Fibroblast of mammary gland (primary cell): Measurements from ENCODE around the gene NDUFAB1.

Source experiments
- DNase-seq: peaks from one replicate; pipeline ENCODE4 v3.0.0-alpha.2; 2010; ENCODE audit warnings: low read depth
- H3K4me3 ChIP-seq: 2 replicates; pipeline ENCODE4 v1.5.1; 2011; ENCODE audit warnings: low read depth, mild to moderate bottlenecking, low read length, moderate library complexity; ENCODE audit not compliant: control insufficient read depth
- TF ChIP-seq, protein P1 (sequence below): conservative IDR thresholded peaks from 2 replicates; pipeline ENCODE4 v1.5.1; 2011; ENCODE audit warnings: low read depth, low read length, inconsistent platforms; ENCODE audit not compliant: control insufficient read depth, insufficient read depth

The NDUFAB1 gene

DNA sequence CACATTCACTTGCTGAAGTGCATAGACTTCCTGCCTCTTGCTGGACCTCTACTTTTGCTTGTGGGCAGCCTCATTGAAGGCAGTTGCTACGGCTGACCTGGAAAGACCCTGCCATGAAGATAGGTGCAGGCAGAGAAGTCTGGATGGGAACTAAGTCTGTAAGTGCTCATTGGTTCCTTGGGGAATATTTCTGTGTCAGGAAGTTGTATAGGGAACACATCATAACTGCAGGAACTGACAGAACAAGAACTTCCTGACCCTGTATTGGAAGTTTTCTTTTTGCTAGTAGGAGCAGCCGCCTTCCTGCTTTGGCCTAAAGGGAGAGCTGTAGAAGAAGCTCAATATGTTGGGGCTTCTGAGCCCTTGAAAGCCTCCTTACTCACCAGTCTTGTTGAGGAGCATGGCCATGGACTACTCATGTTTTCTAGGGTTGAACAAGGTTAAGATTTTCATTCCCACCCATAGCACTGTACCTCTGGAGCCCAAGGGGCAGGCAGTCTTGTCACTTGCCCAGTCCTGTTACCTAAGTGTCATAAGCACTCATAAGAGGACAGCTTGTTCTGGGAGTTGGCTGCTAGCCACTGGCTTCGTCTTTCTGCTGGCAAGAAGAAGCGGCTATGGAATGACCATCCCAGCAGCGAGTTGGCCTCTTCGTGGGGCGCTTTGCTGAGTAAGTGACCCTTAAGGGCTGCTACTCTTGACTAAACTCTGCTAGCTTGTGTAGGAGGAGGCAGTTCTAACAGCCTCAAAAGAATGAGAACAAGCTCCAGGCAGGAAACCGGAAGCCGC lies 31.3 kb downstream of the NDUFAB1 start:
- DNase-seq: peak; percentile 78
- no peak overlapping the region for H3K4me3 ChIP-seq
- TF ChIP-seq, protein P1, sequence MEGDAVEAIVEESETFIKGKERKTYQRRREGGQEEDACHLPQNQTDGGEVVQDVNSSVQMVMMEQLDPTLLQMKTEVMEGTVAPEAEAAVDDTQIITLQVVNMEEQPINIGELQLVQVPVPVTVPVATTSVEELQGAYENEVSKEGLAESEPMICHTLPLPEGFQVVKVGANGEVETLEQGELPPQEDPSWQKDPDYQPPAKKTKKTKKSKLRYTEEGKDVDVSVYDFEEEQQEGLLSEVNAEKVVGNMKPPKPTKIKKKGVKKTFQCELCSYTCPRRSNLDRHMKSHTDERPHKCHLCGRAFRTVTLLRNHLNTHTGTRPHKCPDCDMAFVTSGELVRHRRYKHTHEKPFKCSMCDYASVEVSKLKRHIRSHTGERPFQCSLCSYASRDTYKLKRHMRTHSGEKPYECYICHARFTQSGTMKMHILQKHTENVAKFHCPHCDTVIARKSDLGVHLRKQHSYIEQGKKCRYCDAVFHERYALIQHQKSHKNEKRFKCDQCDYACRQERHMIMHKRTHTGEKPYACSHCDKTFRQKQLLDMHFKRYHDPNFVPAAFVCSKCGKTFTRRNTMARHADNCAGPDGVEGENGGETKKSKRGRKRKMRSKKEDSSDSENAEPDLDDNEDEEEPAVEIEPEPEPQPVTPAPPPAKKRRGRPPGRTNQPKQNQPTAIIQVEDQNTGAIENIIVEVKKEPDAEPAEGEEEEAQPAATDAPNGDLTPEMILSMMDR: no peak

DNA sequence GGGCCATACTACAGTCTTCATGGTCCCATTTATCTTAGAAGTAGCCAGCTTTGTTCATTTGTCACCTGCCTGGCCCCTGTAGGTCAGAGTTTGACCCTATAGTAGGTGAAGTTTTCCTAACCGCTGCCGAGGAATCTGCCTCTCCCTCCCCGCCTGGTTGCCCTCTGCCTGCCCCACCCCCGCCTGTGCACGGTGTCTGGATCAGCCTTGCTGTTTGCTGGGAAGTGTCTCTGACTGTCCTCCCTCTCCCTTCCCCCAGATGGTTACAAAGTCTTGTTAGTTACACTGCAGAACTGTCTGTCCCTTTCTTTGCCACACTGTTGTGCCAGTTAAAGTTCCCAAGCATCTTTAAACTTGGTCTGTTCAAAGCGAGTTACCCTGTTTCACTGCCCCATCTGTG lies 32.9 kb downstream of the NDUFAB1 start:
- TF ChIP-seq, protein P1: no peak
- no peak overlapping the region for H3K4me3 ChIP-seq
- DNase-seq: no peak

DNA sequence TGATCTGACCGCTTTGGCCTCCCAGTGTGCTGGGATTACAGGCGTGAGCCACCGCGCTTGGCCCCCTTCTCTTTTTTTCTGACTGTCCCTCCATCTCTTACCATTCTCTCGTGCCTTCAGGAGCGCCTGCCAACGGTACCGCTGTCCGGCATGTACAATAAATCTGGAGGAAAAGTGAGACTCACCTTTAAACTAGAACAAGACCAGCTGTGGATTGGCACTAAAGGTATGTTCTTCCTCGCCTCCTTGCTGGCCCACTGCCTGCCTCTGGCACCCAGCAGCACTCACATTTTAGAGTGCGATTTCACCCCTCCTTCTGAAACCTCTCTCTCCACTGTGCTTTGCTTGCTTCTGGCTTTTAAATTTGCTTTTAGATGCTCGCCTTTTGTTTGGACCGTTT lies 33.6 kb downstream of the NDUFAB1 start:
- TF ChIP-seq, protein P1: no peak
- no peak for DNase-seq
- no peak overlapping the region for H3K4me3 ChIP-seq

DNA sequence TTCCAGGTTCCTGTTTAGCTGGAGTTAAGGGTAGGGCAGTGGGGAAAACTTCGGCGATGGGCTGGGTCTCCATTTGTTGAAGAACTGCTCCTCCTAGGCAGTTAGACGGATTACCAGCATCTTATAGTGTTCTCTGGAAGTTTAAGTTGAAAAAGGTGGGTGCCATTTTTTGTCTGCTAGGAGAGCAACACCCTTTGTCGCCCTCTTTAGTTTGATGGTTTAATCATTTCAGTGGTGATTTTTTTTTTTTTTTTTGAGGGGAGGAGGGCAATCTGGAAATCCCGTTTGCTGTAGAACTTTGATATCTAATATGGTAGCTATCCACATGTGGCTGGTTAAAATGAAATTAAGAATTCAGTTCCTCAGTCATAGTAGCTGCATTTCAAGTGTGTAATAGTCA lies 34.5 kb downstream of the NDUFAB1 start:
- H3K4me3 ChIP-seq: no peak overlapping the region
- no peak for DNase-seq
- TF ChIP-seq, protein P1: no peak

DNA sequence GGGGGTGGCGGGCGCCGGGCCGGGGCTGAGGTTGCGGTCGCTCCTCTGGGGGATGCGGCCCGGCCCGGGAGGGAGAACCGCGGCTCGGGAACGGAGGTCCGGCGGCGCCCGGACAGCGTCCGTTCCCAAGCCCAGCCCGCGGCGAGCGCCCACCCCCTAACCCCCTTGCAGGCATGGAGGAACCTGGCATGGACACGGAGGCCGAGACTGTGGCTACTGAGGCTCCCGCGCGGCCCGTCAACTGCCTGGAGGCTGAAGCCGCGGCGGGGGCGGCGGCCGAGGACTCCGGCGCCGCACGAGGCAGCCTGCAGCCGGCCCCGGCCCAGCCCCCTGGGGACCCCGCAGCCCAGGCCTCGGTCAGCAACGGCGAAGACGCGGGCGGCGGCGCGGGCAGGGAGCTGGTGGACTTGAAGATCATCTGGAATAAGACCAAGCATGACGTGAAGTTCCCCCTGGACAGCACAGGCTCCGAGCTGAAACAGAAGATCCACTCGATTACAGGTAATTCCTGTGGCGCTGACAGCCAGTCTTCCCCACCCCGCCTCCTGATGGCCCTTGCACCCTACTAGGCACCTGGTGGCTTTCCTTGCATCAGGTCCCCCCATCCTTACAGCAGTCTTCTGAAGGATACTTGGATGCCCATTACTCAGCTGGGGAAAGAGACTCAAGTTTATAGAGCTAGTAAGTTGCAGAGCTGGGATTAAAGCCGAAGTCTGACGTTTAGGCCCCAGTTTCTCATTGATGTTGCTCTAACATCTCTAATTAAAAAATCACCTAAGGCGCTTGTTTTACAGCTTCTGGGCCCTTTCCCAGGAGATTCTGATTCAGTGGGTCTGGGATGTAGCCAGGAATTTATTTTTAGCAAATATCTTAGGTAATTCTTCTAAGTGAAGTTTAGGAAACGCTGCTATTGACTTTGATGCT lies 38.1 kb downstream of the NDUFAB1 start:
- peak; percentile 56 for DNase-seq
- peak overlapping the region; percentile 92 for H3K4me3 ChIP-seq
- TF ChIP-seq, protein P1: no peak

DNA sequence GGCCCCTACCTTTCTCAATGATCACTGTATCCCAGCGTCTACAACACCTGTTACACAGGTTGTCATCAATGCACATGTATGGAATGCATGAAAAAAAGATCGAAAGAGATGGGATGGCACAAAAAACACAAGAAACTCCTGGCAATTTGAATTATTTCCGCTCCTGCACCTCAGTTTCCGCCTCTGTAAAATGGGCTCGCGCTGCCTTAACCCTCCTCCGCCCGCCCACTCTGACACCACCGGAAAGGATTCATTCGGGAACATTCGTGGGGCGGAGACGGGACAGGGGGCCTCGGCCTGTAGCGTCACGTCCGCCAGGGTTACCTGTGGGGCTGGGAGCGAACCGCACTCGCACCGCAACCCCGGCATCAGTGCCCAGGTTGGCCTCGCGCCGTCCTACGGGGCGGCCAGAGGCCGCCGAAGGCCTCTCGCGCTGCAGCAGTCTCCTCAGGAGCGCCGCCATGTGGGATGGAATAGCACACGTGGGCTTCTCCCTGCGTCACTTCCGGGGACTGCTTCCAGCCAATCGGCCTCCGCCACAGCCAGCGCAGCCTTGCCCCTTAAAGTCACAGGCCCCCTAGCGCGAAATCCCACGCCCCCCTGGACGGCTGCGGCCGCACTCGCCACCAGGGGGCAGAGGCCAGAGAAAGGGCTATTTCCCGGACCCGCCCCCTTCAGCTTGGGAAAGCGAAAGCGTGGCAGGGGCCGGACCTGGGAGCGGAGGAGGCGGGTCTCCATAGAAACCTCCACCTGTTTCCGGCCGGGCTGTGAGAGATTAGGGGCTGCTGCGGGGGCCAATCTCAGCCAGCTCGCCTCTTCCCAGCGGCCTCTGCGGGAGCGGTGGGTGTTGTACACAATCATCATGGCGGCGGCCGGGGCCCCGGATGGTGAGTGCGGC lies 39.0 kb downstream of the NDUFAB1 start, which contains the start of the genes EARS2 and UBFD1:
TSS of gene EARS2 (minus strand) at position 470 of the 898 bp plus-strand sequence. CDS start at position 463, 7 bp downstream.
TSS of gene UBFD1 (plus strand) at position 847 of the 898 bp plus-strand sequence. CDS start at position 863, 16 bp downstream.
- TF ChIP-seq, protein P1: peak; percentile 73
- peak within 1 kb of the TSS; percentile 92 for H3K4me3 ChIP-seq
- peak; percentile 97 for DNase-seq
